Endothelial cell (in vitro differentiated cells): ENCODE measurements around the gene SKAP1. TPM values are rescaled to one million over a fixed set of nuclear protein-coding genes. Genes with fewer than 3 reads are reported as not detected.

Experiments
- DNase-seq: peaks from one replicate; pipeline ENCODE4 v3.0.0; 2021; ENCODE audit warnings: low spot score
- H3K27ac Mint-ChIP-seq: one replicate; pipeline ENCODE4 v1.8.0; 2021; ENCODE audit warnings: mixed read lengths, inconsistent platforms; ENCODE audit not compliant: unreplicated experiment
- H3K27me3 Mint-ChIP-seq: one replicate; pipeline ENCODE4 v1.8.0; 2021; ENCODE audit warnings: mild to moderate bottlenecking, moderate library complexity, mixed read lengths, inconsistent platforms; ENCODE audit not compliant: unreplicated experiment
- H3K36me3 Mint-ChIP-seq: one replicate; pipeline ENCODE4 v1.8.0; 2021; ENCODE audit warnings: mild to moderate bottlenecking, low read depth, mixed read lengths, inconsistent platforms; ENCODE audit not compliant: unreplicated experiment
- H3K4me1 Mint-ChIP-seq: one replicate; pipeline ENCODE4 v1.8.0; 2021; ENCODE audit warnings: mild to moderate bottlenecking, mixed read lengths, inconsistent platforms; ENCODE audit not compliant: unreplicated experiment
- H3K4me3 Mint-ChIP-seq: one replicate; pipeline ENCODE4 v1.8.0; 2021; ENCODE audit warnings: mild to moderate bottlenecking, mixed read lengths, inconsistent platforms; ENCODE audit not compliant: unreplicated experiment
- H3K9me3 Mint-ChIP-seq: one replicate; pipeline ENCODE4 v1.8.0; 2021; ENCODE audit warnings: mixed read lengths, inconsistent platforms; ENCODE audit not compliant: unreplicated experiment
- CTCF ChIP-seq: fragments of 200-600 bp; sonication (generic); IDR thresholded peaks from one replicate; pipeline ENCODE4 v1.5.0; 2021; ENCODE audit warnings: antibody characterized with exemption; ENCODE audit not compliant: unreplicated experiment
- total RNA-seq: library from RNA; stranded (reverse); fragmentation: NEBNext Ultra II Directional; extraction: Animal tissue kit (Norgen Biotek cat#: 25700); gene quantifications from one replicate; pipeline ENCODE4 v1.2.1, GENCODE V29; 2021; ENCODE audit not compliant: unreplicated experiment

SKAP1 gene
- total RNA-seq, 1 donor from 2014 or later, result 2.1 TPM

GRCh38 chr17:48102798-48103715 lies 327.0 kb downstream of the SKAP1 start:
- Mint-ChIP-seq H3K4me1 (peaks cover 7% of the 10 kb centered on the region), H3K36me3 (peaks cover 4% of the 10 kb centered on the region), H3K27ac (no peak overlapping the region), H3K4me3 (no peak overlapping the region), H3K9me3 (no peaks in the 10 kb centered on the region), H3K27me3 (peaks cover 3% of the 10 kb centered on the region)
- no peak for TF ChIP-seq CTCF
- DNase-seq, result no peak

GRCh38 chr17:48102043-48102750 lies 327.8 kb downstream of the SKAP1 start:
- no peak for TF ChIP-seq CTCF
- Mint-ChIP-seq H3K4me1 (peaks cover 3% of the 10 kb centered on the region), H3K4me3 (peak overlapping the region; percentile 89), H3K36me3 (peaks cover 4% of the 10 kb centered on the region), H3K27me3 (peaks cover 3% of the 10 kb centered on the region), H3K9me3 (no peaks in the 10 kb centered on the region), H3K27ac (no peak overlapping the region)
- DNase-seq, result no peak

GRCh38 chr17:48101012-48101720 lies 328.8 kb downstream of the SKAP1 start, which contains the start of gene CBX1:
TSS of gene CBX1 (minus strand) at chr17:48101478. CDS start at chr17:48077004, 24,474 bp downstream.
- peak within 1 kb of the TSS; percentile 89 for H3K4me3 Mint-ChIP-seq
- H3K27ac Mint-ChIP-seq, result peak within 1 kb of the TSS; percentile 80
- peaks cover 4% of the 10 kb centered on the region for H3K36me3 Mint-ChIP-seq
- peak; percentile 91 for DNase-seq
- no peaks in the 10 kb centered on the region for H3K9me3 Mint-ChIP-seq
- TF ChIP-seq CTCF, result no peak
- H3K27me3 Mint-ChIP-seq, result peaks cover 3% of the 10 kb centered on the region
- H3K4me1 Mint-ChIP-seq, result peaks cover 3% of the 10 kb centered on the region

- H3K27me3 Mint-ChIP-seq, result peaks cover 3% of the 10 kb centered on the region
- no peak for TF ChIP-seq CTCF
- peak; percentile 35 for DNase-seq
- H3K36me3 Mint-ChIP-seq, result peaks cover 4% of the 10 kb centered on the region
- peaks cover 3% of the 10 kb centered on the region for H3K4me1 Mint-ChIP-seq
- peak overlapping the region; percentile 80 for H3K27ac Mint-ChIP-seq
- H3K9me3 Mint-ChIP-seq, result no peaks in the 10 kb centered on the region
- peak overlapping the region; percentile 69 for H3K4me3 Mint-ChIP-seq
Measured at GRCh38 chr17:48100591-48101011, 329.4 kb downstream of the SKAP1 start.
